Measurements from ENCODE around the gene AP1S2. TPM values are rescaled to one million over a fixed set of nuclear protein-coding genes. Genes with fewer than 3 reads are reported as not detected.

Gene AP1S2
- total and polyA plus RNA-seq, 10 of the 15 experiments (the other 5 are each of a cell fraction or from before 2014, with no cell fraction given), result 25.6 to 105 (median 50.7) TPM

DNA sequence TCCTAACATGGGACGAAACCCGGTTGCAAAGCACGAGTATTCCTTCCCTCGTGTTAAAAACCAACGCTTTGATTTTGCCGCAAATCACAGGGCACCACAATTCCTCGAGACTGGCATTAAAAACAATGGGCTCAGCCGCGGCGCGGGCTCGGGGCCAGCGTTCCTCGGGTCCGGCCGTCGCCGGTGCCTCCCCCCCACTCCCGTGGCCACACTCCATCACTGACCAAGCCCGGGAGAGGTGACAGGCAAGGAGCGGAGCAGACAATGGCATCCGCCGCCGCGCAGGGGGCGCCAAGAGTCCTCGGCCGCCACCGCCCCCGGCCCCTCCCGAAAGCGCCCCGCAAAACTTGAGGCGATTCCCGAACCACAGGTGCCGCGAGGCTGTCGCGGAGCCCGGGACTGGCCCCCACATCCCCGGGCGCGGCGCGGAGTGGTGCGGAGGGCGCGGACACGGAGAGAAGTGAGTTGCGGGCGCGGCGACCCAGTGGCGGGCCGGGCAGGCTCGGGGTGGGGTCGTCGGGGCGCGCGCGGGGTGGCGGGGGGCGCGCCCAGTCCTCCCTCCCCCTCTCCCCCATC lies 445 bp downstream of the AP1S2 start (continued):
- no peak for TF ChIP-seq IRF4 (IDR thresholded peaks at IDR 0.05; ENCODE audit: low read depth, low read length)
- TF ChIP-seq, protein P1, sequence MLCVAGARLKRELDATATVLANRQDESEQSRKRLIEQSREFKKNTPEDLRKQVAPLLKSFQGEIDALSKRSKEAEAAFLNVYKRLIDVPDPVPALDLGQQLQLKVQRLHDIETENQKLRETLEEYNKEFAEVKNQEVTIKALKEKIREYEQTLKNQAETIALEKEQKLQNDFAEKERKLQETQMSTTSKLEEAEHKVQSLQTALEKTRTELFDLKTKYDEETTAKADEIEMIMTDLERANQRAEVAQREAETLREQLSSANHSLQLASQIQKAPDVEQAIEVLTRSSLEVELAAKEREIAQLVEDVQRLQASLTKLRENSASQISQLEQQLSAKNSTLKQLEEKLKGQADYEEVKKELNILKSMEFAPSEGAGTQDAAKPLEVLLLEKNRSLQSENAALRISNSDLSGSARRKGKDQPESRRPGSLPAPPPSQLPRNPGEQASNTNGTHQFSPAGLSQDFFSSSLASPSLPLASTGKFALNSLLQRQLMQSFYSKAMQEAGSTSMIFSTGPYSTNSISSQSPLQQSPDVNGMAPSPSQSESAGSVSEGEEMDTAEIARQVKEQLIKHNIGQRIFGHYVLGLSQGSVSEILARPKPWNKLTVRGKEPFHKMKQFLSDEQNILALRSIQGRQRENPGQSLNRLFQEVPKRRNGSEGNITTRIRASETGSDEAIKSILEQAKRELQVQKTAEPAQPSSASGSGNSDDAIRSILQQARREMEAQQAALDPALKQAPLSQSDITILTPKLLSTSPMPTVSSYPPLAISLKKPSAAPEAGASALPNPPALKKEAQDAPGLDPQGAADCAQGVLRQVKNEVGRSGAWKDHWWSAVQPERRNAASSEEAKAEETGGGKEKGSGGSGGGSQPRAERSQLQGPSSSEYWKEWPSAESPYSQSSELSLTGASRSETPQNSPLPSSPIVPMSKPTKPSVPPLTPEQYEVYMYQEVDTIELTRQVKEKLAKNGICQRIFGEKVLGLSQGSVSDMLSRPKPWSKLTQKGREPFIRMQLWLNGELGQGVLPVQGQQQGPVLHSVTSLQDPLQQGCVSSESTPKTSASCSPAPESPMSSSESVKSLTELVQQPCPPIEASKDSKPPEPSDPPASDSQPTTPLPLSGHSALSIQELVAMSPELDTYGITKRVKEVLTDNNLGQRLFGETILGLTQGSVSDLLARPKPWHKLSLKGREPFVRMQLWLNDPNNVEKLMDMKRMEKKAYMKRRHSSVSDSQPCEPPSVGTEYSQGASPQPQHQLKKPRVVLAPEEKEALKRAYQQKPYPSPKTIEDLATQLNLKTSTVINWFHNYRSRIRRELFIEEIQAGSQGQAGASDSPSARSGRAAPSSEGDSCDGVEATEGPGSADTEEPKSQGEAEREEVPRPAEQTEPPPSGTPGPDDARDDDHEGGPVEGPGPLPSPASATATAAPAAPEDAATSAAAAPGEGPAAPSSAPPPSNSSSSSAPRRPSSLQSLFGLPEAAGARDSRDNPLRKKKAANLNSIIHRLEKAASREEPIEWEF (IDR thresholded peaks at IDR 0.05; ENCODE audit: insufficient replicate concordance, low read depth, low read length), result no peak
- peak in 1 of 2 experiments; percentile 30; a peak in 1 of 4 replicates for TF ChIP-seq BHLHE40 (IDR thresholded peaks at IDR 0.05; ENCODE audit: borderline replicate concordance in 1 of 2, low read depth in 2 of 2, low read length in 1 of 2)
- no peak for TF ChIP-seq FOXK2 (IDR thresholded peaks at IDR 0.05)
- TF ChIP-seq IKZF2 (IDR thresholded peaks at IDR 0.05), result peak in 1 of 2 experiments; percentile 36; a peak in 1 of 4 replicates
- TF ChIP-seq, protein P2, sequence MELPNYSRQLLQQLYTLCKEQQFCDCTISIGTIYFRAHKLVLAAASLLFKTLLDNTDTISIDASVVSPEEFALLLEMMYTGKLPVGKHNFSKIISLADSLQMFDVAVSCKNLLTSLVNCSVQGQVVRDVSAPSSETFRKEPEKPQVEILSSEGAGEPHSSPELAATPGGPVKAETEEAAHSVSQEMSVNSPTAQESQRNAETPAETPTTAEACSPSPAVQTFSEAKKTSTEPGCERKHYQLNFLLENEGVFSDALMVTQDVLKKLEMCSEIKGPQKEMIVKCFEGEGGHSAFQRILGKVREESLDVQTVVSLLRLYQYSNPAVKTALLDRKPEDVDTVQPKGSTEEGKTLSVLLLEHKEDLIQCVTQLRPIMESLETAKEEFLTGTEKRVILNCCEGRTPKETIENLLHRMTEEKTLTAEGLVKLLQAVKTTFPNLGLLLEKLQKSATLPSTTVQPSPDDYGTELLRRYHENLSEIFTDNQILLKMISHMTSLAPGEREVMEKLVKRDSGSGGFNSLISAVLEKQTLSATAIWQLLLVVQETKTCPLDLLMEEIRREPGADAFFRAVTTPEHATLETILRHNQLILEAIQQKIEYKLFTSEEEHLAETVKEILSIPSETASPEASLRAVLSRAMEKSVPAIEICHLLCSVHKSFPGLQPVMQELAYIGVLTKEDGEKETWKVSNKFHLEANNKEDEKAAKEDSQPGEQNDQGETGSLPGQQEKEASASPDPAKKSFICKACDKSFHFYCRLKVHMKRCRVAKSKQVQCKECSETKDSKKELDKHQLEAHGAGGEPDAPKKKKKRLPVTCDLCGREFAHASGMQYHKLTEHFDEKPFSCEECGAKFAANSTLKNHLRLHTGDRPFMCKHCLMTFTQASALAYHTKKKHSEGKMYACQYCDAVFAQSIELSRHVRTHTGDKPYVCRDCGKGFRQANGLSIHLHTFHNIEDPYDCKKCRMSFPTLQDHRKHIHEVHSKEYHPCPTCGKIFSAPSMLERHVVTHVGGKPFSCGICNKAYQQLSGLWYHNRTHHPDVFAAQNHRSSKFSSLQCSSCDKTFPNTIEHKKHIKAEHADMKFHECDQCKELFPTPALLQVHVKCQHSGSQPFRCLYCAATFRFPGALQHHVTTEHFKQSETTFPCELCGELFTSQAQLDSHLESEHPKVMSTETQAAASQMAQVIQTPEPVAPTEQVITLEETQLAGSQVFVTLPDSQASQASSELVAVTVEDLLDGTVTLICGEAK (IDR thresholded peaks at IDR 0.05; ENCODE audit: borderline replicate concordance), result no peak
- no peak for TF ChIP-seq WRNIP1 (IDR thresholded peaks at IDR 0.05; ENCODE audit: borderline replicate concordance, low read depth, low read length)
- no peak for TF ChIP-seq NR2F1 (conservative IDR thresholded peaks at IDR 0.05)
- TF ChIP-seq, protein P3, sequence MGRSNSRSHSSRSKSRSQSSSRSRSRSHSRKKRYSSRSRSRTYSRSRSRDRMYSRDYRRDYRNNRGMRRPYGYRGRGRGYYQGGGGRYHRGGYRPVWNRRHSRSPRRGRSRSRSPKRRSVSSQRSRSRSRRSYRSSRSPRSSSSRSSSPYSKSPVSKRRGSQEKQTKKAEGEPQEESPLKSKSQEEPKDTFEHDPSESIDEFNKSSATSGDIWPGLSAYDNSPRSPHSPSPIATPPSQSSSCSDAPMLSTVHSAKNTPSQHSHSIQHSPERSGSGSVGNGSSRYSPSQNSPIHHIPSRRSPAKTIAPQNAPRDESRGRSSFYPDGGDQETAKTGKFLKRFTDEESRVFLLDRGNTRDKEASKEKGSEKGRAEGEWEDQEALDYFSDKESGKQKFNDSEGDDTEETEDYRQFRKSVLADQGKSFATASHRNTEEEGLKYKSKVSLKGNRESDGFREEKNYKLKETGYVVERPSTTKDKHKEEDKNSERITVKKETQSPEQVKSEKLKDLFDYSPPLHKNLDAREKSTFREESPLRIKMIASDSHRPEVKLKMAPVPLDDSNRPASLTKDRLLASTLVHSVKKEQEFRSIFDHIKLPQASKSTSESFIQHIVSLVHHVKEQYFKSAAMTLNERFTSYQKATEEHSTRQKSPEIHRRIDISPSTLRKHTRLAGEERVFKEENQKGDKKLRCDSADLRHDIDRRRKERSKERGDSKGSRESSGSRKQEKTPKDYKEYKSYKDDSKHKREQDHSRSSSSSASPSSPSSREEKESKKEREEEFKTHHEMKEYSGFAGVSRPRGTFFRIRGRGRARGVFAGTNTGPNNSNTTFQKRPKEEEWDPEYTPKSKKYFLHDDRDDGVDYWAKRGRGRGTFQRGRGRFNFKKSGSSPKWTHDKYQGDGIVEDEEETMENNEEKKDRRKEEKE (IDR thresholded peaks at IDR 0.05), result no peak
- TF ChIP-seq NFXL1 (IDR thresholded peaks at IDR 0.05; ENCODE audit: borderline replicate concordance), result no peak
- no peak for TF ChIP-seq ZNF24 (IDR thresholded peaks at IDR 0.05)
- no peak for TF ChIP-seq EP300 (IDR thresholded peaks at IDR 0.05; ENCODE audit: borderline replicate concordance in 1 of 2, control insufficient read depth in 1 of 2, low read depth in 2 of 2, low read length in 2 of 2)
- no peak for TF ChIP-seq SMAD1 (IDR thresholded peaks at IDR 0.05; ENCODE audit: low read depth, partially characterized antibody)
- TF ChIP-seq CHD1 (IDR thresholded peaks at IDR 0.05; ENCODE audit: low read depth, low read length), result no peak
- TF ChIP-seq, protein P4, sequence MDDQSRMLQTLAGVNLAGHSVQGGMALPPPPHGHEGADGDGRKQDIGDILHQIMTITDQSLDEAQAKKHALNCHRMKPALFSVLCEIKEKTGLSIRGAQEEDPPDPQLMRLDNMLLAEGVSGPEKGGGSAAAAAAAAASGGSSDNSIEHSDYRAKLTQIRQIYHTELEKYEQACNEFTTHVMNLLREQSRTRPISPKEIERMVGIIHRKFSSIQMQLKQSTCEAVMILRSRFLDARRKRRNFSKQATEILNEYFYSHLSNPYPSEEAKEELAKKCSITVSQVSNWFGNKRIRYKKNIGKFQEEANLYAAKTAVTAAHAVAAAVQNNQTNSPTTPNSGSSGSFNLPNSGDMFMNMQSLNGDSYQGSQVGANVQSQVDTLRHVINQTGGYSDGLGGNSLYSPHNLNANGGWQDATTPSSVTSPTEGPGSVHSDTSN (IDR thresholded peaks at IDR 0.05; ENCODE audit: insufficient replicate concordance, low read depth, low read length), result no peak

Data from GM12878 (cell line).